Stimulated activated CD4-positive, alpha-beta T cell treated with anti-CD3 and anti-CD28 coated beads, Interleukin-1b, Interleukin-23, amount 100 ng/mL, for 24 hours (primary cell): ENCODE measurements around the gene MACF1.

Experiments used
- DNase-seq, 4 experiments: peaks; one replicate each; pipeline ENCODE4 v3.0.0-alpha.2; 2020; ENCODE audit warnings: low read depth in 4 of 4, low spot score in 1 of 4

MACF1 gene

DNA sequence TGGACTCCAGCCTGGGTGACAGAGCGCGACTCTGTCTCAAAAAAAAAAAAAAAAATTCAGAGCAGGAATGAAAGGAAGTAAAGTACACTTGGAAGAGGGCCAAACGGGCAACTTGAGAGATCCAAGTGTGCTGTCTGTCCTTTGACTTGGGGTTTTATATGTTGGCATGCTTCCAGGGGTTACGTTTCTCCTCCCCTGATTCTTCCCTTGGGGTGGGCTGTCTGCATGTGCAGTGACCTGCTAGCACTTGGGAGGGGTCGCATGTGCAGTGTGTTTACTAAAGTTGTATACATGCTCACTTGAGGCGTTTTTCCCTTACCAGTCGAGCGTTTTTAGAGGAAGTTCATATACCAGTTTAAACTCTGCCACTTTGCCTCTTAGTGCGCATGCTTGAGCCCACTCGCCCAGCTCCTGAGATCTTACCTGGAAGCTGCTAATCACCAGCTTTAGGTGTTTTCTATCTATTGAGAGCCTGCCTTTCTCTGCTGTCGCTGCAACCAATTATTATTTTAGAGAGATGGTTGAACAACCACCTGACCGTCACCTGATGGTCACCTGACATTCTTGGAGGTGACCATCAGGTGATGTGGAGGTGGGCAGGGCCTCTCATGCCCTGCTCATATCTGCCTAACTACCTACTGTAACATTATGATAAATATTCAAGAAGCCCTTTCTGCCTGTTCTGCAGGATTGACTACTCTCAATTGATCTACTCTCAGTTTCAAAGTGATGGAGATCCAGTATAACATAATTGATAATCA lies 140.1 kb downstream of the MACF1 start:
- DNase-seq, result no peak

DNA sequence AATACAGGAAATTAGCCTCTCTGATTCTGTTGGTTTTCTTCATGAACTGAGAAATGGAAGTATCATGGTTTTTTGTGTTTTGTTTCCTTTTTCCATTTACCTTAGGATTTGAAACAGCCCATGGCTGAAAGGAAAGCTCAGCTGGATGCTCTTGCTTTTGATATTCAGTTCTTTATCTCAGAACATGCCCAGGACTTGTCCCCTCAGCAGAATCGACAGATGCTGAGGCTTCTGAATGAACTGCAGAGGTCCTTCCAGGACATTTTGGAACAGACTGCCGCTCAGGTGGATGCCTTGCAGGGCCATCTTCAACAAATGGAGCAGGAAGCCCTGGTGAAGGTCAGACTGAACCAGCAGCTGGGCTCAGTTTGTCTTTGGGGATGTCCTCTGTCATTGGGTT lies 142.4 kb downstream of the MACF1 start:
- no peak for DNase-seq

DNA sequence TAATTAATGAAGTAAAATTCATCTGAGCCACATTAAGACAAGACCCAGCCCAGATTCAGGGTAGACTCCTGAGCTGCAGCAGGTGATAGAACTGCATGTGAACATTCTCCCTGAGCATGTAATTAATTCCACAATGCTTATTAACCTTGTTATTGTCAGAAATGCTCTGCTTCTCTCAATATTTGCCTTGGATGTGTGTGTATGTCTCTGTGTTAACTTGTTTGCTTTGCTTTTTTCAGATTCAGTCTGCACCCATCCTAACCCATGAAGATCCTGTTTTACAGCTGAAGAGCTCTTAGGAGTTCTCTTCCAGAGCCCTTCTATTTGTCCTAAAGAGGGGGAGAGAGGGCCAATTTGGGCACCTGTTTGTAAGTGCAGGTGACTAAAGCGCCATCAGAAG lies 143.8 kb downstream of the MACF1 start:
- DNase-seq, result no peak

DNA sequence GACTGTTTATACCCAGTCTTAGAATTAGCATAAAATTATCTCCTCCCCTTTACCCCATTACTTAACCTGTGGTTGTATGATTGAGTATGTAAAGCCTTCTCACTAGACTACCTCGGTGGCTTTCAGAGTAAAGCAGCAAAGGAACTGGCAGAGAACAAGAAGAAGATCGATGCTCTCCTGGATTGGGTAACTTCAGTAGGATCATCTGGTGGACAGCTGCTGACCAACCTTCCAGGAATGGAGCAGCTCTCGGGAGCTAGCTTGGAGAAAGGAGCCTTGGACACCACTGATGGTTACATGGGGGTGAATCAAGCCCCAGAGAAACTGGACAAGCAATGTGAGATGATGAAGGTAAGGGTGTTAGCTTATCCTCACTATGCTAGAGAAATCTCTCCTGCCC lies 148.4 kb downstream of the MACF1 start:
- no peak for DNase-seq

DNA sequence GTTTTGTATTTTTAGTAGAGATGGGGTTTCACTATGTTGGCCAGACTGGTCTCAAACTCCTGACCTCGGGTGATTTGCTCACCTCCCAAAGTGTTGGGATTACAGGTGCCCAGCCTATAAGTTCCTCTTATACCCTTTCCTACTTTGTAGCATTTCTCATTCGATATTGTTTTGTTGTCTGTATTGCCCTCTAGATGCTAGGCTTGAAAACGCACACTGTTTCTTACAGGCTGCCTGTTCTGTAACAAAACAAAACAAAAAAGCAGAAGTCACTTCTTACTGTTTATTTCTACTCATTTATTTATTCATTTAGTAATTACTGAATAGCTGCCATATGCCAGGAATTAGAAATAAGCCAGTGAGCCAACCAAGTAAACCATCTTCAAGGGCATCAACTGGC lies 150.1 kb downstream of the MACF1 start:
- DNase-seq, result no peak

DNA sequence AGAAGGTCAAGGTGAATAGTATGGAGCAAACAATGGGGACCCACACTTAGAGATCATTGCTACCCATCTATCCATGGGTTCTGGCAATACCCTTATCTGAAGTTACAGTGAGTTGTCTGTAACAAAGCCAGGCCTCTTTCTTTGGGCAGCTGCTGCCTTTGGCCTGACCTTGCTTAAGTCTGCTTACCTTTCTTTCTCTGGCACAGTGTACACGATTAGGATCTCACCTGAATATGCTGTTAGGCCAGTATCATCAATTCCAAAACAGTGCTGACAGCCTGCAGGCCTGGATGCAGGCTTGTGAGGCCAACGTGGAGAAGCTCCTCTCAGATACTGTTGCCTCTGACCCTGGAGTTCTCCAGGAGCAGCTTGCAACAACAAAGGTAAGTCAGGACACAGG lies 154.0 kb downstream of the MACF1 start:
- DNase-seq, result no peak

DNA sequence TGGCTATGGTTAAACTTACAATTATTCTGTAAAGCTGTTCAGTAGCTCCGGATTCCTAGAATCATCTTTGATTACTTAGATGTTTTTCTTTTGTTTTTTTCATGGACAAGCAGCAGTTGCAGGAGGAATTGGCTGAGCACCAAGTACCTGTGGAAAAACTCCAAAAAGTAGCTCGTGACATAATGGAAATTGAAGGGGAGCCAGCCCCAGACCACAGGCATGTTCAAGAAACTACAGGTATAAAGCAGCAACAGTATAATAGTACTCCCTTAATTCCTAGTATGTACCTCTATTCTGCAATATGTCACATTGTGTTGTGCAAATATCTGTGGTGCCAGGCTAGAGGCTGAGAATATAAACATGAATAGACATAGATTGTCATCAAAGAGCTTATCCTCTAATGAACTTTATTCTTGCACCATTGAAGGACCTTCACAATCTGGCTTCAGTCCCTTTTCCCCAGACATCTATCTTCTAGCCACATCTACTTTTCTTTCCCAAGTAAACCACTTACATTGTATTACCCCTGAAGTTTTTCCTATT lies 154.6 kb downstream of the MACF1 start:
- no peak for DNase-seq

DNA sequence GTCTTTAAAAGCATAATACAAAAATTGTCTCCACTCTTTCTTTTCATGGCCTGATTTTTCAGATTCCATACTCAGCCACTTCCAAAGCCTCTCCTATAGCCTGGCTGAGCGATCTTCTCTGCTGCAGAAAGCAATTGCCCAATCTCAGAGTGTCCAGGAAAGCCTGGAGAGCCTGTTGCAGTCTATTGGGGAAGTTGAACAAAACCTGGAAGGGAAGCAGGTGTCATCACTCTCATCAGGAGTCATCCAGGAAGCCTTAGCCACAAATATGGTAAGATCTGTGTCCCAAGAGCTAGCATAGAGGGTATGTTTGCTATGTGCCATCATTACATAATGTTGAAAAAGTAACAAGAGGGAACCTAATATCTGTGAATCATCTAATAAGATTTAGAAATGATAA lies 156.2 kb downstream of the MACF1 start:
- DNase-seq, result no peak

DNA sequence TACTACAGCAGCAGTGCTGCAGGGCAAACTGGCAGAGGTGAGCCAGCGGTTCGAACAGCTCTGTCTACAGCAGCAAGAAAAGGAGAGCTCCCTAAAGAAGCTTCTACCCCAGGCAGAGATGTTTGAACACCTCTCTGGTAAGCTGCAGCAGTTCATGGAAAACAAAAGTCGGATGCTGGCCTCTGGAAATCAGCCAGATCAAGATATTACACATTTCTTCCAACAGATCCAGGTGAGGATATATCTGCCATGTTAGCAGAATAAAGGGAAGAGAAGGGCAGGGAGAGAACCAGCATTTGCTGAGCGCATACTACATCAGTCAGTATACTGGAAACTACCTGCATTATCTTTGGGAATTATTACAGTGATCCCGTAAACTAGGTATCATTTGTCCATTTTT lies 157.0 kb downstream of the MACF1 start:
- DNase-seq, result no peak

DNA sequence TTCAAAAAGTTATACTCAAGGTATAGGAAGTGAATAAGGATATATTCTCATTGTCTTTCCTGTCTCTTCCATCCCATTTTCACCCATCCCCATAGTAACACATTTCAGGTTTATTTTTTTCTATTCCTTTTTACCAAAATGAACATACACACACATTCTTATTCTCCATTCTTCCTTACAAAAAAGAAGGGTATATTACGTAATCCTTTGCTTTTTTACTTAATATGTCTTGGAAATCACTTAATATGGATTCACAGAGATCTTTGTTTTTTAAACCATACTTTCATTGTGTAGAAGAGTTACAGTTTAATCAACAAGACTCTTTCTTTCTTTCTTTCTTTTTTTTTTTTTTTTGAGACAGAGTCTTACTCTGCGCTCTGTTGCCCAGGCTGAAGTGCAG lies 158.8 kb downstream of the MACF1 start:
- no peak for DNase-seq

DNA sequence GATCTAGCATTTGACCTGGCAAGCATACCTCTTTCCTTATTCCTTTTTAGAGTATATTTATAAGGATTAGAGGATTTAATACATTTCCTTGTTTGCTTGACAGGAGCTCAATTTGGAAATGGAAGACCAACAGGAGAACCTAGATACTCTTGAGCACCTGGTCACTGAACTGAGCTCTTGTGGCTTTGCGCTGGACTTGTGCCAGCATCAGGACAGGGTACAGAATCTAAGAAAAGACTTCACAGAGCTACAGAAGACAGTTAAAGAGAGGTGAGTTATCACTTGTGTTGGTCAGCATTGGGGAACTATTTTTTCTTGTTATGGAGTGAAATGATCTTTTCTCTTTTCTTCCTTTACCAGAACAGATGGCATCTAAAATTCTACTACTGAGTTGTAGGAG lies 163.6 kb downstream of the MACF1 start:
- no peak for DNase-seq

DNA sequence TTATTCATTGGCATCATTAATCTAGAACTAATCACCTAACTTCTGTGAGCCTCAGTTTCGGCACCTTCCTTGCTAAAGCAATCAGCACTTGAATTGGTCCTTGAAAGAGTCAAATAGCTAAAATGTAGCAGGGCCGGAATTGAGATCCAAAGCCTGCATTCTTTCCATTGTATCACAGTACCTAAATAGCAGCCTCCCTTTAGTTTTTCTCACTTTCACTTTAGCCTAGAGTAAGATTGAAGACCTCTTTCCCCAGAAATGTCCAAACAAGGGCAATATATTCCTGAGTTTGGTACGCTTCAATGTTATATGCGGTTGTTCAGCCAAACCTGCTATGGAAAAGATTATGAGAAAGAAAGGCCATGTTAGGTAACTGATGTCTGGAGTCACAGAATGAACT lies 165.1 kb downstream of the MACF1 start:
- DNase-seq, result no peak

DNA sequence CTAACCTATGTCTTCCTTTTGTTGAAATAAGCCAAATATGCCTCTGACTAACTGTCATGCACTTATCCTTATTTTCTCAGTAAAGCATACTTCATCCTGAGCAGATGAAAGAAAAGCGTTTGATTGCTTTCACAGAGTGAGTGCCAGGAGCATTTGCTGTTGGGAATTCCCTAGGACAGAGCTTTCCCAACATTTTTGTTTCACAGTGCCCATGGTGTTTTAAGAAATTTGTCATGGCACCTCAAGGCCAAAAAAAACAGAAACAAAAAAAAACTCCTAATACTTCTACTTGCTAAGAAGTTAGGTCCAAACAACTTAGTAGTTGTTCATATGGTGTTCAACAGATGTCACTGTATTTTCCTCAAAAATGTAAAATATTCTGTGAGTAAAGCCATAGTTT lies 166.1 kb downstream of the MACF1 start:
- no peak for DNase-seq

DNA sequence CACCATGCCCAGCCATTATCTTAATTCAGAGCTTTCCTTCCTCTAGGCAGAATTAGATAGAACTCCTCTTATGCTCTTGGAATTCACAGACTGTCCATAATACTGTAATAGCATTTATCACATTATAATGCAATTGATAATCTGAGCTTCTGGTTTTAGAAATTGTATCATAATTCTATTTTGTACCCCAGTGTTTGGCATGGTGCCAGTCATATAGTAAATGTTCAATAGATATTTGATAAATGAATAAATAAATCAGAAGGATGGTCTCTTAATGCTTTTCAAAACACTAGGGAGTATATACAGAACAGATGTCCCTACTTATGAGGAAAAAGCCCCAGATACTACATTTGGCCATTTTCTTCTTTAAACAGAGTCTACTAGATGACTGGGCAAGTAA lies 167.6 kb downstream of the MACF1 start:
- DNase-seq, result no peak

DNA sequence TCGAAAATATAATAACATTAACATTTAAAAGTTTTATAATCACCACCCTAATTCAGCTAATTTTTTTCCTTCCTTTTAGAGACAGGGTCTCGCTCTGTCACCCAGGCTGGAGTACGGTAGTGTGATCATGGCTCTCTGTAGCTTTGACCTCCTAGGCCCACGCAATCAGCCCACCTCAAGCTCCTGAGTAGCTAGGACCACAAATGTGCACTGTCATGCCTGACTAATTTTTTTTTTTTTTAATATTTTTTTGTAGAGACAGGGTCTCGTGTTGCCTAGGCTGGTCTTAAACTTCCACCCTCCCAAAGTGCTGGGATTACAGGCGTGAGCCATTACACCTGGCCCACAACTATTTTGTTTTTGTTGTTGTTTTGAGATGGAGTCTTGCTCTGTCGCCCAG lies 172.2 kb downstream of the MACF1 start:
- no peak for DNase-seq

DNA sequence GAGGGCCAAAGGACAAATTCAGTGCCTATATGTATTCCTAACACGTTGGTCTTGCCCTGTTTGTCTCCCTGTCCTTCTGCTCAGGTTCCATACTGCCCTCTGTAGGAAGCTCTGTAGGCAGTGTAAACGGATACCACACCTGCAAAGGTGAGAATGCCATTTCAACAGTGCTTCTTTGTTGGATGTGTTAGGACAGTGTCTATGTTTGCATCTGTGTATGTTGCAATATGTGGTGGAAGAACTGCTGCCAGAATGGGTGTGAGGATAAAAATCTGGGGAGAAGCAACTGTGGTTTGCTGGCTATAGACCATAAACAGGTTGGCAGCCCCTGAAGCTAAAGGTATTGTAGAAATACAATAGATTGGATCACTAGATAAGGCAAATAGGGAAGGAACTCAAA lies 173.9 kb downstream of the MACF1 start:
- DNase-seq, result no peak

DNA sequence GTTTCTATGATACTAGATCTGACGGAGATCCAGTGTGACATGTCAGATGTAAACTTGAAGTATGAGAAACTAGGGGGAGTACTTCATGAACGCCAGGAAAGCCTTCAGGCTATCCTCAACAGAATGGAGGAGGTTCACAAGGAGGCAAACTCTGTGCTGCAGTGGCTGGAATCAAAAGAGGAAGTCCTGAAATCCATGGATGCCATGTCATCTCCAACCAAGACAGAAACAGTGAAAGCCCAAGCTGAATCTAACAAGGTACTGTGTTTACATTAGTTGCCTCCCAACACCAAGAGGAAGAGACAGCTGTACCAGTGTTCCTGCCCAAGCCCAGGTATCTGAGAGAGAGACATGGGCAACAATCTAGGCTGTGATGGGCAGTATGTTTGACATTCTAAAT lies 174.7 kb downstream of the MACF1 start:
- no peak for DNase-seq

DNA sequence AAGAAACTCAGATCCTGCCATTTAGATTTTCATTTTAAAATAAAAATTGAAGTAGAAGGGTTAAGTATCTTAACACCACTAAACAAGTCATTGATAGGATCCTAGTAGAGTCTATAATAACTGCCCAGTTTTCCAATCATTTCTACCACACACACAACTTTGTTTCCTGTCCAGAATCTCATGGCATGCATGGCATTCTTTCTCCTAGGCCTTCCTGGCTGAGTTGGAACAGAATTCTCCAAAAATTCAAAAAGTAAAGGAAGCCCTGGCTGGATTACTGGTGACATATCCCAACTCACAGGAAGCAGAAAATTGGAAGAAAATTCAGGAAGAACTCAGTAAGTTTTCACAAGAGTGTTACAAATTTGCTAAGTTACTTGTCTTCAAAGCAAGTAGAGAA lies 175.5 kb downstream of the MACF1 start:
- no peak for DNase-seq

DNA sequence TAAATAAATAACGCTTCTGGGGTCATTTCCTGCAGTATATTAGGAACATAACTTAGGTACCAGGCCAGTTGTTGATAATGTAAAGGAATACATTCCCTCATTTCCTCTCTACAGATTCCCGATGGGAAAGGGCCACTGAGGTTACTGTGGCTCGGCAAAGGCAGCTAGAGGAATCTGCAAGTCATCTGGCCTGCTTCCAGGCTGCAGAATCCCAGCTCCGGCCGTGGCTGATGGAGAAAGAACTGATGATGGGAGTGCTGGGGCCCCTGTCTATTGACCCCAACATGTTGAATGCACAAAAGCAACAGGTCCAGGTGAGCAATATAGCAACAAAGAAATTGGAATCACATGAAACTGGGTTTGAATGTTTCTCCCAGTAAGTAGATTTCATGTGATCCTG lies 177.3 kb downstream of the MACF1 start:
- DNase-seq, result no peak

DNA sequence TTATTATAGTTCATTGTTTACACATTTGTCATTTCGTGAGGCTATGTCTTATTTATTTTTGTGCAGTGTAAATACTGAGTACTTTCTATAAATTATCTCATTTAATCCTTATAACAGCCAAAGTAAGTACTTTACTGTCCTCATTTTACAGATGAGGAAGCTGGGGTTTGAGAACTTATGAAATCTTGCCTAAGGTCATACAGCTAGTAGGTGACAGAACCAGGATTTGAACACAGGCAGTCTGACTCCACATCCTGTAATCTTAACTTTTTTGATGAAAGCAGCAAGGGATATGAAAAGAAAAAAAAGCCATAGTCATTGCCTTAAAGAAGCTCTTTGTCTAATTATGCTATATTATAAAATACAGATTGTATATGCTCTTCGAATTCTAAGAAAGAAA lies 179.8 kb downstream of the MACF1 start:
- no peak for DNase-seq

DNA sequence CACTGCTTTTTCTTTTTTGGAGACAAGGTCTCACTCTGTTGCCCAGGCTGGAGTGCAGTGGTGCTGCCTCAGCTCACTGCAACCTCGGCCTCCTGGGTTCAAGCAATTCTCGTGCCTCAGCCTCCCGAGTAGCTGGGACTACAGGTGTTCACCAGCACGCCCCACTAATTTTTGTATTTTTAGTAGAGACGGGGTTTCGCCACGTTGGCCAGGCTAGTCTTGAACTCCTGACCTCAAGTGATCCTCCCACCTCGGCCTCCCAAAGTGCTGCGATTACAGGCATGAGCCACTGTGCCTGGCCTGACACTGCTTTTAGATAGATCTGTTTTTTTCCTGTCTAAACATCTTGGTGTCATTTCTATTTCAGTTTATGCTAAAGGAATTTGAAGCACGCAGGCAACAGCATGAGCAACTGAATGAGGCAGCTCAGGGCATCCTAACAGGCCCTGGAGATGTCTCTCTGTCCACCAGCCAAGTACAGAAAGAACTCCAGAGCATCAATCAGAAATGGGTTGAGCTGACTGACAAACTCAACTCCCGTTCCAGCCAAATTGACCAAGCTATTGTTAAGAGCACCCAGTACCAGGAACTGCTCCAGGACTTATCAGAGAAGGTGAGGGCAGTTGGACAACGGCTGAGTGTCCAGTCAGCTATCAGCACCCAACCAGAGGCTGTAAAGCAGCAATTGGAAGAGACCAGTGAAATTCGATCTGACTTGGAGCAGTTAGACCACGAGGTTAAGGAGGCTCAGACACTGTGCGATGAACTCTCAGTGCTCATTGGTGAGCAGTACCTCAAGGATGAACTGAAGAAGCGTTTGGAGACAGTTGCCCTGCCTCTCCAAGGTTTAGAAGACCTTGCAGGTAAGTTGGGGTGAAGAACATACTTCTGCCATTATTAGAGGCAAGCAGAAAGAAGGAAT lies 180.8 kb downstream of the MACF1 start:
- no peak for DNase-seq

DNA sequence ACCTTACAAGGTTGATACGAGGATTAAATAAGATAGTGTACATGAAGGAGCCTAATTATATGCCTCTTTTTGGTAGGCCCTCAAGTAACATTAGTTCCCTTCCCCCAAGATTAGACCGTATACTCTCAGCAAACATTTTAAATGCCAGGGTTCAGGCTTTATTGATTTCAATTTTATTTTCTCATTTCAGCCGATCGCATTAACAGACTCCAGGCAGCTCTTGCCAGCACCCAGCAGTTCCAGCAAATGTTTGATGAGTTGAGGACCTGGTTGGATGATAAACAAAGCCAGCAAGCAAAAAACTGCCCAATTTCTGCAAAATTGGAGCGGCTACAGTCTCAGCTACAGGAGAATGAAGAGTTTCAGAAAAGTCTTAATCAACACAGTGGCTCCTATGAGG lies 182.5 kb downstream of the MACF1 start:
- no peak for DNase-seq
